ENCODE data around the gene CLCN6.

CLCN6 gene

GRCh38 chr1:11868331-11868980, 62.5 kb downstream of the CLCN6 start:
- no peaks in the 10 kb centered on the region for H3K36me3 Mint-ChIP-seq (ENCODE audit: low read depth)
- peaks cover 4% of the 10 kb centered on the region for H3K4me1 Mint-ChIP-seq
- TF ChIP-seq CTCF (IDR thresholded peaks at IDR 0.05; ENCODE audit: unreplicated experiment in 3 of 3): no peak
- H3K27me3 Mint-ChIP-seq (ENCODE audit: low read depth): peaks cover 38% of the 10 kb centered on the region
- H3K4me3 Mint-ChIP-seq: no peak overlapping the region
- H3K27ac Mint-ChIP-seq: no peak overlapping the region
- no peaks in the 10 kb centered on the region for H3K9me3 Mint-ChIP-seq

DNA sequence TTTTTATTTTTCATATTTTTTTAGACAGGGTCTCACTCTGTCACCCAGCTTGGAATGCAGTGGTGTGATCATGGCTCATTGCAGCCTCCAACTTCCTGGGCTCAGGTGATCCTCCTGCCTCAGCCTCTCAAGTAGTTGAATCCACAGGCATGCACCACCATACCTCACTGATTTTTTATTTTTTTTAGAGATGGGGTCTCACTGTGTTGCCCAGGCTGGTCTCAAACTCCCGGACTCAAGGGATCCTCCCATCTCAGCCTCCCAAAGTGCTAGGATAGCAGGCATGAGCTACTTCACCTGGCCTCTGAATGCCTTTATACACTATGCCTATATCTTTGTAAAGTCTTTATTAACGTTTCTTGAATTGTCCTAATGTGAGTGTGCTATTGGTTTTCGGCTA, 63.1 kb downstream of the CLCN6 start:
- H3K27me3 Mint-ChIP-seq (ENCODE audit: low read depth): peaks cover 34% of the 10 kb centered on the region
- H3K27ac Mint-ChIP-seq: no peak overlapping the region
- H3K4me1 Mint-ChIP-seq: peaks cover 4% of the 10 kb centered on the region
- H3K4me3 Mint-ChIP-seq: no peak overlapping the region
- H3K9me3 Mint-ChIP-seq: no peaks in the 10 kb centered on the region
- H3K36me3 Mint-ChIP-seq (ENCODE audit: low read depth): no peaks in the 10 kb centered on the region
- TF ChIP-seq CTCF (IDR thresholded peaks at IDR 0.05; ENCODE audit: unreplicated experiment in 3 of 3): no peak

GRCh38 chr1:11869650-11870207, 63.7 kb downstream of the CLCN6 start:
- peaks cover 32% of the 10 kb centered on the region for H3K27me3 Mint-ChIP-seq (ENCODE audit: low read depth)
- no peaks in the 10 kb centered on the region for H3K9me3 Mint-ChIP-seq
- H3K27ac Mint-ChIP-seq: no peak overlapping the region
- TF ChIP-seq CTCF (IDR thresholded peaks at IDR 0.05; ENCODE audit: unreplicated experiment in 3 of 3): no peak
- H3K4me1 Mint-ChIP-seq: peaks cover 4% of the 10 kb centered on the region
- no peaks in the 10 kb centered on the region for H3K36me3 Mint-ChIP-seq (ENCODE audit: low read depth)
- H3K4me3 Mint-ChIP-seq: no peak overlapping the region

- Mint-ChIP-seq H3K4me3 (no peak overlapping the region), H3K27me3 (ENCODE audit: low read depth) (peaks cover 18% of the 10 kb centered on the region), H3K4me1 (peaks cover 4% of the 10 kb centered on the region), H3K9me3 (no peaks in the 10 kb centered on the region), H3K27ac (no peak overlapping the region), H3K36me3 (ENCODE audit: low read depth) (no peaks in the 10 kb centered on the region)
- TF ChIP-seq CTCF (IDR thresholded peaks at IDR 0.05; ENCODE audit: unreplicated experiment in 3 of 3): no peak
Observed at GRCh38 chr1:11872545-11872944, 66.6 kb downstream of the CLCN6 start.

GRCh38 chr1:11873395-11874257, 67.6 kb downstream of the CLCN6 start:
- H3K4me3 Mint-ChIP-seq: no peak overlapping the region
- peaks cover 4% of the 10 kb centered on the region for H3K4me1 Mint-ChIP-seq
- no peak for TF ChIP-seq CTCF (IDR thresholded peaks at IDR 0.05; ENCODE audit: unreplicated experiment in 3 of 3)
- H3K27me3 Mint-ChIP-seq (ENCODE audit: low read depth): peaks cover 10% of the 10 kb centered on the region
- no peaks in the 10 kb centered on the region for H3K9me3 Mint-ChIP-seq
- H3K36me3 Mint-ChIP-seq (ENCODE audit: low read depth): no peaks in the 10 kb centered on the region
- no peak overlapping the region for H3K27ac Mint-ChIP-seq
